Immature natural killer cell (primary cell): Measurements from ENCODE around the gene ZFYVE1. TPM values are rescaled to one million over a fixed set of nuclear protein-coding genes. Genes with fewer than 3 reads are reported as not detected.

Source experiments
- DNase-seq, 3 donors: peaks; one replicate each; pipeline ENCODE4 v3.0.0; 2022; ENCODE audit warnings: mixed read lengths in 1 of 3
- H3K27ac Mint-ChIP-seq, 6 donors: one replicate each; pipeline ENCODE4 v1.8.0; 2020; ENCODE audit warnings: mixed read lengths in 6 of 6, mild to moderate bottlenecking in 5 of 6, inconsistent platforms in 4 of 6, moderate library complexity in 3 of 6
- H3K27me3 Mint-ChIP-seq, 3 donors: one replicate each; pipeline ENCODE4 v1.8.0; 2020 to 2021; ENCODE audit warnings: low read depth in 3 of 3, mild to moderate bottlenecking in 3 of 3, mixed read lengths in 3 of 3, moderate library complexity in 3 of 3, inconsistent platforms in 1 of 3
- H3K36me3 Mint-ChIP-seq, 3 donors: one replicate each; pipeline ENCODE4 v1.8.0; 2020; ENCODE audit warnings: mixed read lengths in 3 of 3, inconsistent platforms in 2 of 3, mild to moderate bottlenecking in 2 of 3
- H3K4me1 Mint-ChIP-seq, 2 donors: one replicate each; pipeline ENCODE4 v1.8.0; 2020; ENCODE audit warnings: inconsistent platforms in 2 of 2, mild to moderate bottlenecking in 2 of 2, mixed read lengths in 2 of 2, moderate library complexity in 1 of 2
- H3K4me3 Mint-ChIP-seq, 5 donors: one replicate each; pipeline ENCODE4 v1.8.0; 2020; ENCODE audit warnings: mild to moderate bottlenecking in 5 of 5, mixed read lengths in 5 of 5, inconsistent platforms in 3 of 5, moderate library complexity in 3 of 5
- H3K9me3 Mint-ChIP-seq, 6 donors: one replicate each; pipeline ENCODE4 v1.8.0; 2020; ENCODE audit warnings: mild to moderate bottlenecking in 6 of 6, mixed read lengths in 6 of 6, inconsistent platforms in 4 of 6, moderate library complexity in 3 of 6
- polyA plus RNA-seq, 3 donors: library from polyadenylated mRNA; unstranded; fragments of 300-500 nt; fragmentation: Illumina TruSeq; gene quantifications; one replicate each; pipeline ENCODE4 v1.2.3, GENCODE V29; 2021

The ZFYVE1 gene
- polyA plus RNA-seq, 3 donors from 2014 or later, result 3.4 to 10.7 (median 5.4) TPM

- Mint-ChIP-seq H3K27me3 (peaks cover 0 to 2% (median 2%) of the 10 kb centered on the region in 3 donors), H3K9me3 (no peaks in the 10 kb centered on the region), H3K4me3 (no peak overlapping the region), H3K36me3 (peaks cover 6 to 43% (median 18%) of the 10 kb centered on the region in 3 donors), H3K4me1 (peaks cover 3 to 4% of the 10 kb centered on the region in 2 donors), H3K27ac (no peak overlapping the region)
- DNase-seq, result no peak
These were observed 84.0 kb downstream of the ZFYVE1 start for GRCh38 chr14:72942934-72943333.

GRCh38 chr14:72941286-72941985 lies 85.5 kb downstream of the ZFYVE1 start:
- no peaks in the 10 kb centered on the region for H3K9me3 Mint-ChIP-seq
- H3K4me3 Mint-ChIP-seq, result no peak overlapping the region
- H3K27me3 Mint-ChIP-seq, result peaks cover 0 to 2% (median 2%) of the 10 kb centered on the region in 3 donors
- H3K4me1 Mint-ChIP-seq, result peaks cover 15 to 19% of the 10 kb centered on the region in 2 donors
- DNase-seq, result no peak
- no peak overlapping the region for H3K27ac Mint-ChIP-seq
- H3K36me3 Mint-ChIP-seq, result peaks cover 6 to 40% (median 24%) of the 10 kb centered on the region in 3 donors

- Mint-ChIP-seq H3K4me3 (no peak overlapping the region), H3K4me1 (peaks cover 15 to 20% of the 10 kb centered on the region in 2 donors), H3K27me3 (peaks cover 0 to 2% (median 0%) of the 10 kb centered on the region in 3 donors), H3K9me3 (no peaks in the 10 kb centered on the region), H3K36me3 (peaks cover 6 to 34% (median 25%) of the 10 kb centered on the region in 3 donors), H3K27ac (no peak overlapping the region)
- DNase-seq, result no peak
These were observed 87.3 kb downstream of the ZFYVE1 start for GRCh38 chr14:72939630-72940029.

- Mint-ChIP-seq H3K4me3 (no peak overlapping the region), H3K27me3 (peaks cover 0 to 3% (median 0%) of the 10 kb centered on the region in 3 donors), H3K4me1 (peaks cover 11 to 15% of the 10 kb centered on the region in 2 donors), H3K27ac (no peak overlapping the region), H3K9me3 (no peaks in the 10 kb centered on the region), H3K36me3 (peaks cover 0 to 7% (median 2%) of the 10 kb centered on the region in 3 donors)
- DNase-seq, result no peak
These were observed 94.0 kb downstream of the ZFYVE1 start for GRCh38 chr14:72932893-72933292.

GRCh38 chr14:72929316-72930080 lies 97.4 kb downstream of the ZFYVE1 start:
- Mint-ChIP-seq H3K4me3 (peak overlapping the region in 1 of 5 donors; percentile 32), H3K27me3 (peaks cover 3 to 13% (median 6%) of the 10 kb centered on the region in 3 donors), H3K9me3 (no peaks in the 10 kb centered on the region)

GRCh38 chr14:72928872-72929271 lies 98.0 kb downstream of the ZFYVE1 start:
- no peak overlapping the region for H3K4me3 Mint-ChIP-seq
- no peak for DNase-seq
- H3K9me3 Mint-ChIP-seq, result no peaks in the 10 kb centered on the region
- H3K27ac Mint-ChIP-seq, result no peak overlapping the region
- H3K4me1 Mint-ChIP-seq, result peaks cover 12 to 14% of the 10 kb centered on the region in 2 donors
- H3K36me3 Mint-ChIP-seq, result no peaks in the 10 kb centered on the region
- H3K27me3 Mint-ChIP-seq, result peaks cover 3 to 13% (median 6%) of the 10 kb centered on the region in 3 donors

More at GRCh38 chr14:72929316-72930080, 97.4 kb downstream of the ZFYVE1 start:
- Mint-ChIP-seq H3K36me3 (no peaks in the 10 kb centered on the region), H3K27ac (no peak overlapping the region), H3K4me1 (peaks cover 12 to 14% of the 10 kb centered on the region in 2 donors)
- DNase-seq, result no peak

- peaks cover 5 to 15% (median 6%) of the 10 kb centered on the region in 3 donors for H3K27me3 Mint-ChIP-seq
- peak within 1 kb of the TSS; percentile 90 to 97 (median 95) for H3K4me3 Mint-ChIP-seq
- H3K27ac Mint-ChIP-seq, result peak within 1 kb of the TSS; percentile 66 to 96 (median 88)
- H3K36me3 Mint-ChIP-seq, result no peaks in the 10 kb centered on the region
- peak; percentile 91 to 93 (median 92) for DNase-seq
- H3K4me1 Mint-ChIP-seq, result peaks cover 12 to 14% of the 10 kb centered on the region in 2 donors
- no peaks in the 10 kb centered on the region for H3K9me3 Mint-ChIP-seq
These were observed 100.4 kb downstream of the ZFYVE1 start, which contains the start of gene DCAF4 for GRCh38 chr14:72926292-72927028. Gene DCAF4, plus strand, starts transcription at chr14:72926464. Its CDS starts 11,515 bp downstream, at chr14:72937979.

GRCh38 chr14:72925815-72926291 lies 101.1 kb downstream of the ZFYVE1 start:
- Mint-ChIP-seq H3K4me3 (peak overlapping the region; percentile 90 to 97 (median 95)), H3K36me3 (no peaks in the 10 kb centered on the region), H3K27me3 (peaks cover 5 to 17% (median 6%) of the 10 kb centered on the region in 3 donors), H3K4me1 (peaks cover 12 to 14% of the 10 kb centered on the region in 2 donors), H3K9me3 (no peaks in the 10 kb centered on the region), H3K27ac (peak overlapping the region; percentile 66 to 96 (median 83))
- DNase-seq, result no peak

- H3K4me3 Mint-ChIP-seq, result peak overlapping the region; percentile 90 to 97 (median 95)
- peaks cover 12 to 14% of the 10 kb centered on the region in 2 donors for H3K4me1 Mint-ChIP-seq
- no peak for DNase-seq
- H3K36me3 Mint-ChIP-seq, result no peaks in the 10 kb centered on the region
- H3K27me3 Mint-ChIP-seq, result peaks cover 5 to 18% (median 6%) of the 10 kb centered on the region in 3 donors
- peak overlapping the region; percentile 3 to 96 (median 66) for H3K27ac Mint-ChIP-seq
- H3K9me3 Mint-ChIP-seq, result no peaks in the 10 kb centered on the region
These were observed 101.6 kb downstream of the ZFYVE1 start for GRCh38 chr14:72925171-72925759.

- Mint-ChIP-seq H3K36me3 (no peaks in the 10 kb centered on the region), H3K4me3 (peak overlapping the region in 1 of 5 donors; percentile 22)
- DNase-seq, result no peak
These were observed 102.6 kb downstream of the ZFYVE1 start for GRCh38 chr14:72924337-72924736.

GRCh38 chr14:72921396-72921795 lies 105.5 kb downstream of the ZFYVE1 start:
- Mint-ChIP-seq H3K27ac (no peak overlapping the region), H3K4me1 (peaks cover 8% of the 10 kb centered on the region in 2 donors), H3K36me3 (no peaks in the 10 kb centered on the region), H3K4me3 (no peak overlapping the region), H3K27me3 (peaks cover 6 to 15% (median 8%) of the 10 kb centered on the region in 3 donors), H3K9me3 (no peaks in the 10 kb centered on the region)
- DNase-seq, result no peak

More at GRCh38 chr14:72924337-72924736, 102.6 kb downstream of the ZFYVE1 start:
- Mint-ChIP-seq H3K27me3 (peaks cover 6 to 19% (median 8%) of the 10 kb centered on the region in 3 donors), H3K27ac (peak overlapping the region in 1 of 6 donors; percentile 38), H3K9me3 (no peaks in the 10 kb centered on the region), H3K4me1 (peaks cover 12 to 14% of the 10 kb centered on the region in 2 donors)

GRCh38 chr14:72920008-72920407 lies 106.9 kb downstream of the ZFYVE1 start:
- H3K27ac Mint-ChIP-seq, result no peak overlapping the region
- DNase-seq, result no peak
- no peaks in the 10 kb centered on the region for H3K36me3 Mint-ChIP-seq
- H3K9me3 Mint-ChIP-seq, result no peaks in the 10 kb centered on the region
- no peak overlapping the region for H3K4me3 Mint-ChIP-seq
- H3K4me1 Mint-ChIP-seq, result no peaks in the 10 kb centered on the region
- H3K27me3 Mint-ChIP-seq, result peaks cover 0 to 8% (median 5%) of the 10 kb centered on the region in 3 donors
